ENCODE results near the gene CALM1.

Gene CALM1

GRCh38 chr14:90412058-90412457 lies 15.2 kb downstream of the CALM1 start:
- no peak for DNase-seq

GRCh38 chr14:90416720-90417119 lies 19.9 kb downstream of the CALM1 start:
- DNase-seq = no peak

GRCh38 chr14:90418053-90418452 lies 21.2 kb downstream of the CALM1 start:
- no peak for DNase-seq

- DNase-seq = no peak
Observed at GRCh38 chr14:90419200-90419599, 22.4 kb downstream of the CALM1 start.

- DNase-seq = no peak
Observed at GRCh38 chr14:90421001-90421631, 24.3 kb downstream of the CALM1 start.

- DNase-seq = no peak
Observed at GRCh38 chr14:90421632-90422020, 24.8 kb downstream of the CALM1 start.

GRCh38 chr14:90423166-90423565 lies 26.3 kb downstream of the CALM1 start:
- no peak for DNase-seq

GRCh38 chr14:90424075-90424474 lies 27.2 kb downstream of the CALM1 start:
- no peak for DNase-seq

- no peak for DNase-seq
Observed at GRCh38 chr14:90424686-90425372, 28.0 kb downstream of the CALM1 start.

GRCh38 chr14:90425373-90425879 lies 28.6 kb downstream of the CALM1 start:
- no peak for DNase-seq

GRCh38 chr14:90426031-90426540 lies 29.3 kb downstream of the CALM1 start:
- DNase-seq = no peak

GRCh38 chr14:90426663-90427062 lies 29.8 kb downstream of the CALM1 start:
- DNase-seq = no peak

GRCh38 chr14:90427848-90428426 lies 31.1 kb downstream of the CALM1 start:
- no peak for DNase-seq

GRCh38 chr14:90428676-90429075 lies 31.8 kb downstream of the CALM1 start:
- DNase-seq = no peak

- DNase-seq = no peak
Observed at GRCh38 chr14:90429236-90429635, 32.4 kb downstream of the CALM1 start.

- no peak for DNase-seq
Observed at GRCh38 chr14:90429754-90430153, 32.9 kb downstream of the CALM1 start.

GRCh38 chr14:90434370-90435020 lies 37.7 kb downstream of the CALM1 start:
- no peak for DNase-seq

- DNase-seq = no peak
Observed at GRCh38 chr14:90438841-90439240, 42.0 kb downstream of the CALM1 start.

- no peak for DNase-seq
Observed at GRCh38 chr14:90440021-90440451, 43.2 kb downstream of the CALM1 start.

- no peak for DNase-seq
Observed at GRCh38 chr14:90440592-90440991, 43.8 kb downstream of the CALM1 start.

- no peak for DNase-seq
Observed at GRCh38 chr14:90442388-90442787, 45.6 kb downstream of the CALM1 start.

GRCh38 chr14:90443161-90444076 lies 46.6 kb downstream of the CALM1 start:
- no peak for DNase-seq
